C4-2B (cell line): ENCODE results near the gene COG6.
A peak's percentile ranks its signal among the peaks of the same experiment; 100 is the strongest.

Source experiments
- H3K27ac ChIP-seq: fragments of 450-650 bp; 2 replicates; pipeline ENCODE4 v1.5.1; 2017
- CTCF ChIP-seq: fragments of 450-650 bp; conservative IDR thresholded peaks from 2 replicates; pipeline ENCODE4 v1.5.1; 2017; ENCODE audit warnings: mild to moderate bottlenecking
- ZFX ChIP-seq: fragments of 450-650 bp; IDR thresholded peaks from 2 replicates; pipeline ENCODE4 v1.6.1; 2017

Gene COG6

GRCh38 chr13:39740761-39741160, 85.3 kb downstream of the COG6 start:
- no peak overlapping the region for H3K27ac ChIP-seq
- TF ChIP-seq ZFX (no peak), CTCF (no peak)

- no peak overlapping the region for H3K27ac ChIP-seq
- TF ChIP-seq ZFX (no peak), CTCF (no peak)
These were observed 93.5 kb downstream of the COG6 start for GRCh38 chr13:39748961-39749360.

- TF ChIP-seq CTCF (no peak), ZFX (no peak)
- no peak overlapping the region for H3K27ac ChIP-seq
These were observed 94.1 kb downstream of the COG6 start for GRCh38 chr13:39749528-39749927.

- no peak overlapping the region for H3K27ac ChIP-seq
- no peak for TF ChIP-seq CTCF
These were observed 96.3 kb downstream of the COG6 start for GRCh38 chr13:39751805-39752204.

- TF ChIP-seq ZFX (no peak), CTCF (no peak)
These were observed 105.1 kb downstream of the COG6 start for GRCh38 chr13:39760521-39760920.

GRCh38 chr13:39765801-39766463, 110.5 kb downstream of the COG6 start:
- no peak overlapping the region for H3K27ac ChIP-seq
- peak; percentile 39 for TF ChIP-seq CTCF
- no peak for TF ChIP-seq ZFX

More at GRCh38 chr13:39760521-39760920, 105.1 kb downstream of the COG6 start:
- no peak overlapping the region for H3K27ac ChIP-seq

GRCh38 chr13:39766464-39767158, 111.1 kb downstream of the COG6 start:
- TF ChIP-seq ZFX = no peak
- no peak for TF ChIP-seq CTCF
- no peak overlapping the region for H3K27ac ChIP-seq
